ENCODE measurements around the gene ABCB8.

ABCB8 gene

DNA sequence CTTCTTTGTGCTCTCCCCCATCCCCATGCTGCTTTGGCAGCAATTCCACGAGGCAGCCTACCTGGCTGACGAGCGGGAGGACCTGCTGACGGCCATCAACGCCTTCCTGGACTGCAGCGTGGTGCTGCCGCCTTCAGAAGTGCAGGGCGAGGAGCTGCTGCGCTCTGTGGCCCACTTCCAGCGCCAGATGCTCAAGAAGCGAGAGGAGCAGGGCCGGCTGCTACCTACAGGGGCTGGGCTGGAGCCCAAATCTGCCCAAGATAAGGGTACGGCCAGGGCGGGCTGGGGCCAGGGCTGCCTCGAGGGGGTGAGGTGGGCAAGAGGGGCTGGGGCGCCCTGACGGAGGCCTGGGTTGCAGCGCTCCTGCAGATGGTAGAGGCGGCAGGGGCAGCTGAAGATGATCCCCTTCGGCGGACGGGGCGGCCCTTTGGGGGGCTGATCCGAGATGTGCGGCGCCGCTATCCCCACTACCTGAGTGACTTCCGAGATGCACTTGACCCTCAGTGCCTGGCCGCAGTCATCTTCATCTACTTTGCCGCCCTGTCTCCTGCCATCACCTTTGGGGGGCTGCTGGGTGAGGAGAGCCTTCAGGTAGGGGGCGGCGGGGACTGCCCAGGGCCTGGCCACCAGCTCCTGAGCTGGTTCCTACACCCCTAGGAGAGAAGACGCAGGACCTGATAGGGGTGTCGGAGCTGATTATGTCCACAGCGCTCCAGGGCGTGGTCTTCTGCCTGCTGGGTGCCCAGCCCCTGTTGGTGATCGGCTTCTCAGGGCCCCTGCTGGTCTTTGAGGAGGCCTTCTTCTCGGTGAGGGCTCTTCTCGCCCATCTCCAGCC is 43.0 kb downstream of the ABCB8 start:
- DNase-seq (ENCODE audit: low read depth, low spot score): no peak

DNA sequence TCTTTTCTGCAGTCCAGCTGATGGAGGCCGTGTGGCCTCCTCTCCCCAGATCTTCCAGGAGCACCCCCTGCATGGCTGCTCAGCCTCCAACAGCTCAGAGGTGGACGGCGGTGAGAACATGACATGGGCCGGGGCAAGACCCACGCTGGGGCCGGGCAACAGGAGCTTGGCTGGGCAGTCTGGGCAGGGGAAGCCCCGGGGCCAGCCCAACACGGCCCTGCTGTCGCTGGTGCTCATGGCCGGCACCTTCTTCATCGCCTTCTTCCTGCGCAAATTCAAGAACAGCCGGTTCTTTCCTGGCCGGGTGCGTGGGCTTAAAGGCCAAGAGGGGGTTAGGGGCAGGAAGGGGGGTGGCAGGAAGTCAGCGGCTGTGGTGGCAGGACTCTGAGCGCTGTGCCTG is 45.7 kb downstream of the ABCB8 start:
- no peak for DNase-seq (ENCODE audit: low read depth, low spot score)

DNA sequence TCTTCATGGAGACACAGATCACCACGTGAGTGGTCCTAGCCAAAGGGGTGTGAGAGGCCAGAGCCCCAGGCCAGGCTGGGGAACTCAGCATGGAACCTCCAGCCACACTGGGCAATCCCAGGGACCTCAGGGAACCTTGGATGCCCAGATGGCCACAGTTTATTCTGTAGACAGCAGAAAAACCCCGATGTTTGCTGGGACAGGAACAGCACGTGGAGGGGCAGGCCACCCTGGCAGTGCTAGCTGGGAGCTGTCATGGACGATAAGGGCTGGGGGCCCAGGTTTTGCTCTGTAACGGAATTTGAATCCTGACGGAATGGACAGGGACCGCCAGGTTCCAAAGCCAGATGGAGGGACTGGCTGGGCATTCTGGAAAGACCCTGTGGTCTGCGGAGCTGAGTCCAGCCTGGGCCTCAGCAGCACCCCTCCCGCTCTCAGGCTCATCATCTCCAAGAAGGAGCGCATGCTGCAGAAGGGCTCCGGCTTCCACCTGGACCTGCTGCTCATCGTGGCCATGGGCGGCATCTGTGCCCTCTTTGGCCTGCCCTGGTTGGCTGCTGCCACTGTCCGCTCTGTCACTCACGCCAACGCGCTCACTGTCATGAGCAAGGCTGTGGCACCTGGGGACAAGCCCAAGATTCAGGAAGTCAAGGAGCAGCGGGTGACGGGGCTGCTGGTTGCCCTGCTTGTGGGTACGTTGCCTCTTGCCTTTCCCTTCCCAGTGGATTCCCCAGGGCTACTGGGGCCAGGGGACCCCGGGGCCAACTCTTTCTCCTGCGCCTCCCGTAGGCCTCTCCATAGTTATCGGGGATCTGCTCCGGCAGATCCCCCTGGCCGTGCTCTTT is 46.8 kb downstream of the ABCB8 start:
- no peak for DNase-seq (ENCODE audit: low read depth, low spot score)

DNA sequence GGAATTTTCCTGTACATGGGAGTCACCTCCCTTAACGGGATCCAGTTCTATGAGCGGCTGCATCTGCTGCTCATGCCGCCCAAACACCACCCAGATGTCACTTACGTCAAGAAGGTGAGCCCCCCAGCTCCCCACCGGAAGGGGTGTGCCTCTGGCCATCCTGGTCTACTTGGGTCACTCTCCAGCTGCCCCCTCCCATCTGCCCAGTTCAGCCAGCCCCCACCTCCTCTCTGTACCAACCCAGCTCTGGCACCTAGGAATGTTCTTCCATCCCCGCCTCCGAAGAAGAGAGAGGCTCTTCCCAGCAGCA is 47.4 kb downstream of the ABCB8 start:
- no peak for DNase-seq (ENCODE audit: low read depth, low spot score)

DNA sequence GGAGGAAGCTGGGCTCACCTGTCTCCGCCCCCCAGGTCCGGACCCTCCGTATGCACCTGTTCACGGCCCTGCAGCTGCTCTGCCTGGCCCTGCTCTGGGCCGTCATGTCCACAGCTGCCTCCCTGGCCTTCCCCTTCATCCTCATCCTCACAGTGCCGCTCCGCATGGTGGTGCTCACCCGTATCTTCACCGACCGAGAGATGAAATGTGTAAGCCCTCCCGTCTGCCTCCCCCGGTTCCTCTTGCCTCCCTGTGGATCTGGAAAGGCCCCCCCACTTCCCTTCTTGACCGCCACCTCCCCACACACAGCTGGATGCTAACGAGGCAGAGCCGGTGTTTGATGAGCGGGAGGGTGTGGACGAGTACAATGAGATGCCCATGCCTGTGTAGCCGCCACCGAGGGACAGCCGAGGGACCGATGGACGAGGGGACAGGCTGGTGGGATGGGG is 47.8 kb downstream of the ABCB8 start:
- DNase-seq (ENCODE audit: low read depth, low spot score): no peak

DNA sequence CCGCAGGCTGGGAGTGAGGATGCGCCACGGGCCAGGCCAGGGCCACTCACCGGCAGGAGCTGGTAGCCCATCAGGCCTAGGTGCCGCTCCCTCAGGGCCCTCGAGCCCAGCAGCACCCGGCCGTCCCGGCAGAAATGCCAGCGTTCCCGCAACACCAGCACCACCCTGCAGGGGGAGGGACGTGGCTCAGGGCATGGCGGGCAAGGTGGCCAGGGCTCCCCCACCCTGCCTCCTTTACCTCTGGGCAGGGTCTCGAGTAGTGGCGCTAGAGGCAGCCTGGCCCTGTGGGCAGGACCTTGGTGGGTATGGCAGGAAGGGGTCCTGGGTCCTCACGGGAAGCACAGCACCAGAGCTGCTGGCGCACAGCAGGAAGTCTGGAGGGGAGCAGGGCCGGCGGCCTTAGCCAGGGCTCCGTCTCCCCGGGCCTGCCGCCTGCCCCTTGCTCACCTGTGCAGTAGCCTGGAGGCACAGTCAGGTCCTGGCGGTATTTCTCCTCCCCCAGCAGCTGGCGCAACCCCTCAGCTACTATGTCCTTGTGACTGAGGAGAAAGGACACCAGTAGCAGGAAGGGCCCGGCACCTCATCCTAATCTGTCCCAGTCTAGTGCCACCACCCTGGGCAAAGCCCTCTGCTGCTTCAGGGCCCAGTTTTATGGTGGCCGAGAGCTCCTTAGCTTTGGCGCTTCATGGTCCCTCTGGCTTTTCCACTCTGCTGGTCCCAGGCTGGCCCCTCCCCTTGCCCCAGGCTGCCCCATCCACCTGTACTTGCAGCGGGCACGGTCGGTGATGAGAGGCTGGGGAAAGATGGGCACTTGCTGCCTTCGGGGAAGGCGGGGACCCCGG is 48.8 kb downstream of the ABCB8 start:
- peak; percentile 46 for DNase-seq (ENCODE audit: low read depth, low spot score)

DNA sequence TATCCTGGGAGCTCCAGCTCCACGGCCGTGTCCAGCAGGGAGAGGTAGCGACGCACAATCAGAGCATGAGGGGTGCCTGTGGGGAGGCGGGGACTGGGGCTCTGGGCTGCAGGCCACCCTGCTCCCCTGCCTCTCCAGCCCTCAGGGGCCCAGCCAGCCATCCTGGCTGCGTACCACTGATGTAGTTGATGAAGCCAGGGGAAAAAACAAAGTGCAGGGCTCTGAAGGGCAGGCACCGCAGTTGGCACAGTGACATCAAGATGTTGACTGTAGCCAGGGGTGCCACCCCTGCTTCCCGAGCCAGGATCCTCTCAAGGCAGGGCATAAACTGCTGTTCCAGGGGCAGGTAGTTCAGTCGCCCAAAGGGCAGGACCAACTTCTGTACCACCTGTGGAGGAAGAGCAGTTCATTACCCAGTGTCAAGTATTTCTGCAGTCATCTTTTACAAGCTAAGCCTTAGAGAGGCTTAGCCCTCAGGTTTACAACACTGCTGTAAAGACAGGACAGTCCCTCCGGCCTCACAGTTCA is 49.5 kb downstream of the ABCB8 start:
- no peak for DNase-seq (ENCODE audit: low read depth, low spot score)

DNA sequence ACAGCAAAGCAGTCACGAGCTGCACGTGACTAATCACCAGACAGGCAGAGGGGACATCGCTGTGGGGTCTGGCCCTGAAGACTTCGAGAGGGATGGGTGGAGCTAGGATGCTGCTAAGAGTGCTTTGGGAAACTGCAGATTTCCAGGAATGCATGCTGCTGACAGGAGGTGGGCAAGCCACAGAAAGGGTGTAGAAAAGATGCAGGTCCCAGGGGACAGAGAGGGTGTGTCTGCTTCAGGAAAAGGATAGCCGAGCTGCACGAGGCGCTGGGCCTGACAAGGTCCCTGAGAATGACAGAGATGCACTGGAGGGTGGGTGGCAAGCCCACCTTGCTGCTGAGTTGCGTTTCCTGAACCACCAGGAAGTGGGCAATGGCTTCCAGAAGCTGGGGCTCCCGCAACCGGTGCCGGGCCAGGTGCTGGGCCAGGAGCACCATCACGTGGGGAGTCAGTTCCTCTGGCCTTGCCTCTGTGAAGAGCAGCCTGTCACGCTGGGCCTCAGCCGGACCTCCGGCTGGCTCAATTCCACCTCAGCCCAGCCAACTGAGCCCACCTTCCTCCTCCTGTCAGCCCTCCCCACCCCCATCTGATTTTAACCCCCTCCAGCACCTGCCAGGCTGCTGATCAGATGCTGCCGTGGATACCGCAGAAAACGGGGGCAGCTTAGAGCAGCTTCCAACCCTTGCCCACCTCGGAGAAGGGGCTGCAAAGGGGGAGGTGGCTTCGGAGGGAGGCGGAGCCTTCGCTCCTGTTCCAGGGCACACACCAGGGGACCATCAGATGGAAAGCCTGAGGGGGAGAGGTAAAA is 50.2 kb downstream of the ABCB8 start:
- DNase-seq (ENCODE audit: low read depth, low spot score): no peak

DNA sequence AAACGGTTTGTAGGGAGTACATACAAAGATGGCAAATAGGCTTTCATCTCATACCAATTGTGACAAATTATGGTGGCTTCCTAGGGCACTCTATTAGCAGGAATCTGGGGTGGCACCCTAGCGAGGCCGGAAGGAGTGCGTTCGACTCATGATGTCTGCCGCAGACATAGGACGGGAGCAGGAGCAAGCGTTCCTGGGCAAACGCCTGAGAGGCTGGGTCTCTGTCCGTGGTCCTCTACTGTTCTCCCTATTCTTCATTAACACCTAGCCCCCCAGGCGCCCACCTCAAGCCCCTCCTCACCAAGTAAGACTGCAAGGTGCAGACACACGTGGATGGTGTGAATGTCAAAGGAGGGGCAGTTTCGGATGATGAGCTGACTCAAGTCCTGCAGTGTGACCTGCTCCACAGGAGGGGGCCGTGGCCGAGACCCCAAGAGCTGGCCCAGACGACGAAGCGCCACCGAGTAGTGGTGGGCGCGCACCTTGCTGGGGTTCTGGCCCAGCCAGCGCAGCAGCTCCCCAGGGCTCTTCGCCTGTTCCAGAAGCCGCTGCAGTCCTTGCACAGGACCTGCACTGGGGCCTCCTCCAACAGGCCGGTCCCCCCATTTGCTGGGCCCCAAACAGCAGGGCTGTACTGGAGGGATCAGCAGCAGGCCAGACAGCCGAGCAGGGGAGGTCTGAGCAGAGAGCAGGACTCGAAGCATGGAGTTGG is 51.1 kb downstream of the ABCB8 start:
- DNase-seq (ENCODE audit: low read depth, low spot score): no peak

DNA sequence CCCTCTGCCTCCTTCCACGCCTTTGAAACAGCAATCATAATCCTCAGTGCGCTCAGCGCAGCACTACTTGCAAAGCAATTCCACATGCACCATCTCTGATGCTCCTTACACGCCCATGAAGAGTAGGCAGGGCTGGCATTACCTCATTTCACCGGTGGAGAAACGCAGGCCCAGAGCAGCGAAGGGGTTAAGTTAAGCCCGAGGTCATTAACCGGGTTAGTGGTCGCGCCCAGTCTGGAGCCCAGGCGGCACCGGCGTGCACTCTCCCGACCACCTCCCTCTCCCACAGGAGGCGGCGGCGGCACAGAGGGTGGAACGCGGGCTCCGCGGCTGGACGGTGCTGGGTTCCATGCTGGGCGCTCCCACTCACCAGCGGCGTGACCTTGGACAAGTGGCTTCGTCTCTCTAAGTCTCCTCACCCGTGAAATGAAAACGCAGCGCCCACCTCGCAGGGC is 51.8 kb downstream of the ABCB8 start:
- DNase-seq (ENCODE audit: low read depth, low spot score): peak; percentile 52

DNA sequence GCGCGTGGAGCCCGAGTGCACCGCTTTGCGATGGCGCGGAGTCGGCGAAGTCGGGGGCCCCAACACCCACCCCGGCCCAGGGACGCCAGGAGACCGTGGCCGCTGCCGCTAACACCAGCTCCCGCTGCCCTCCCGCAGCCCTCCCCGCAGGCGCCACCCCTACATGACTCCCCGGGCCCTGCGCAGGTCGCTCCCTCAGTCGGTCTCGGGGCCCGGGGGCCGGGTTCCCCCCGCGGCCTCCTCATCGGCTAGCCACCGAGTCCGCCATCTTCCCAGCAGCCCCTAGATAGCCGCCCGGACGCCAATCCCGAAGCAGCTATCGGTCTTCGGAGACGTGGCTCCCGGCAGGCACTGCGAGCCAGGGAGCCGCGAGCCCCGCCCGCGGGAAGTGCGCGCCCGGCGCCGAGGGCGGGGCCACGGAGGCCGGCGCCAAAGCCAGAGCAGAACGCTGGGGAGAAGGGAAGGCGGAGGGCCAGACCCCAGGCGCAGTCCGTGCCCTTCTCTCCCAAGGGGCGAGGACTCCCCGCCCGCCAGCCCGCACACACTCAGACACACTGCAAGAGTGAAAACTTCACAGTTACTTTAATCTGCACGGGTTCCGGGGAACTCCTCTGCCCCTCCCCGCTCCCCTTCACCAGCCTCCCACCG is 52.4 kb downstream of the ABCB8 start, which contains the start of gene FASTK:
Gene FASTK, minus strand, starts transcription at position 288 of the 648 bp plus-strand sequence. Its CDS starts 43 bp downstream, at position 245.
- DNase-seq (ENCODE audit: low read depth, low spot score): peak; percentile 97

DNA sequence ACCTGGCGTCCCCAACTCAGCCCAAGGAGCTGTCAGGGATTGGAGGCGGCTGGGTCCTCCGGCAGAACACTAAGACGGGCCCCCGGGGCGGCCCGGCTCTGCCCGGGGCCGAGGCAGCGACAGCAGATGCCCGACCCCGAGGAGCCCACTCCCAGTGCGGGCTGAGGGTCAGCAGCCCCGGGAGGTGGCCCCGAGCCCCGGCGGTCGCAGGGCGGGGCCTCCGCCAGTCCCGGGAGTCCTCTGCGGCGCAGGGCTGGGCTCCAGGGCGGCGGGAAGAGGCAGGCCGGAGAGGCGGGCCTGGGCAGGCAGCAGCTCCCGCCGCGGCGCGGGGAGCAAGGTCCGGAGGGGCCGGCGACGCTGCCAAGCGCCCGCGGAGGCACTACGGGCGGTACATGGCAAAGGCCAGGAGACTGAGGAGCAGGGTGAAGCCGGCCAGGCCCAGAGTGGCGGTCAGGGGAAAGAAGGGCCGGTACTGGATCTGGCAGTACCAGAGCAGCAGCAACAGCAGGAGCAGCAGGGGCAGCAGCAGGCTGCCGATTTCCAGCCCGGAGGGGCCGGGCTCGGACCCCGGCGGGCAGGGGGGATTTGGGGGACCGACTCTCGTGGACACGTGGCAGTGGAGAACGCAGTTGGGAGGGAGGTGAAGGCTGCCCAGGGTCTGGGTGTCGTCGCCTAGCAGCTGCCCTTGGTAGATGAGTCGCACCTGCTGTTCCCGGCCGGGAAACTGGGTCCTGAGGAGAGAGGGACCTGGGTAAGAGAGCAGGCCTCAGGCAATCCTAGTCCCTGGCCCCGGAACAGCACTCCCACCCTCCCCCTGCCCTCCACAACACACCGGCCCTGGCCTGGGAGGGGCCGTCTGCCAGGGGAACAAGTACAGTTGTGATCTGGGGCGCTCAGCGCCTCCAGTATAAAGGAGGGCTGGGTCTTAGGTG is 53.2 kb downstream of the ABCB8 start:
- DNase-seq (ENCODE audit: low read depth, low spot score): peak; percentile 50

DNA sequence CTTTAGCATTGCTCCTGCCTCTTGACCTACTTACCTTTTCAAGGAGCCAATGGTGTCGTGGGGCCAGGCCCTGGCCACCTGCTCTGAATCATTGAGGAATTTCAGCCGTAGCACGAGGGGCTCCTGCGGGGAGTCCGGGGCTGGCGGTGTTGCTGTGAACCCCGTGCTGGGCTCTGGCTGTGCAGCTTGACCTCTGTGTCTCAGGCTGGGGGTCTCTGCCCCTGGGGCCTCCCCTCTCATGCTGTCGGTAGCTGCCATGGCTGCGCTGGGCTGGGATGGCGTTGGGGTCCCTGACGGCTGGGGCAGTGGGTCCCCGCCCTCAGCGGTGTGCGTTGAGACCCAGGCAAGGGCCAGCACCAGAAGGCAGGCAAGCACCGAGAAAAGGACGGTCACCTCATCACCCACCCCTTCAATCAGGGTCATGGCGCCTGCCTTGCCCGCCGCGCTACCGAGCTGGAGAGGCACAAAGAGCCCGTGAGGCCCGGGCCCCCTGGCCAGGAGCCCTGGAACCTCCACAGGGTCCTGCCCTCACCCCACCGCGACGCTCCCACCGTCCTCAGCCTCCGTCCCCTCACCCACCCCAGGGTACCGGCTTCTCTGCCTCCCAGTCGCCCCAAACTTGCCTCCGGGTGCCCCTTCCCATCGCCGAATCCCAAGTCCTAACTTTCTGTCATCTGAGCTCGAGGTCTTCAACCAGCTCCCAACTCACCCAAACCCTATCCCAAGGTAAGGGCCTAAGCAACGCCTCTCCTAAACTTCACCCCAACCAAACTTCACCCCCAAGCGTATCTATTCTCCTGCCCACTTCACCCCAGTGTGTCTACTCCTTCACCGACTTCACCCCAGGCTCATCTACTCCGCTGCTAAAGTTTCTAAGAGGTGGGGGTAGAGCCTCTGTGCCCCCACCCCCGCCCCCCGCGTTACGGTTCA is 54.2 kb downstream of the ABCB8 start:
- no peak for DNase-seq (ENCODE audit: low read depth, low spot score)

DNA sequence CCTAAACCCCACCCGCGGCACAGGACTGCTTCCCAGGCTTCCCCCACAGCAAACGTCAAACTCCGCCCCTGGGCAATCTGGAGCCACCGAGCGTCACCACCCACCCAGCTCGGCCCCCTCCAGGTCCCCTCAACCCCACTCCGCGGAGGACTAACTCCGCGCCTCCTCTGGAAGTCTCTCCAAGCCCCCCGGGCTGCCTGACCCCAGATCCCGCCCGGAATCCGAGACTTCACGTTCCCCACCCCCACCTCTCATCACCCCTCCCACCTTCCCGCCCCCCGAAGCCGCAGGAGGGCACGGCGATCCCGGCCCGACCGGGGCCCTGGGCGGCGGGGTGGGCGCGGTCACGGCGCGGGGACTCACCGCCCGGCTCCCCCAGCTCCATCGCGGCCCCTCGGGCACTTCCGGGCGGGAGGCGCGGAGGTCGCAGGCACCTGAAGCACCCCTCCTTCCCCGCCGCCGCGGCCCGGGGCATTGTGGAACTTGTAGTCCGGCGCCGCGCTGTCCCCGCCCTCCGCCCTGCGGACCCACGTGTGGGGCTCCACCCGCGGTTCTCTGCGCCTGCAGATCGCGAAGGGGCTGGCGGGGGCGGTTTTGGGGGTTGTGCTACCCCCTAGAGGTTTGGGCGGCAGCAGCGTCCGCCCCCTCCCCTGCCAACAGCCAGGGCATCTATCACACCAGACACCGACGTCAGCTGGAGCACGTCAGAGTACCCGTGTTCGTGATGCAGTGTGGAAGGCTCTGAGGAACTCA is 55.0 kb downstream of the ABCB8 start, which contains the start of gene TMUB1:
Gene TMUB1, minus strand, starts transcription at position 423 of the 753 bp plus-strand sequence. CDS start 930 bp downstream, outside the sequence.
- DNase-seq (ENCODE audit: low read depth, low spot score): peak; percentile 81

DNA sequence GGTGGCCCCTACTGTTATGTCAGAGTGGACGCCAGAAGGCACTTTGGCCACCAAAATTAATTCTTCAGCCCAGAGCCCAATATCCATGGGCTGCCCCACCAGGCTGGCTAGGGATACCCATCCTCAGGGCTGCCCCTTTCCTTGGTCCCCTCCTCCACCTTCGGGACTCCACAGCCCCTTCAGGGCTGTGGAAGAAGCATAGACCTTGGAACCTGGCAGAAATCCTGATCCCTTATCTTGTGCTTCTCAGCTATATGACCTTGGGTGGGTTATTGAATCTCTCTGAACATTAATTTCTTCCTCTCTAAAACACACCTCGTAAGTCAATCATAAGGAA is 55.5 kb downstream of the ABCB8 start:
- DNase-seq (ENCODE audit: low read depth, low spot score): no peak

DNA sequence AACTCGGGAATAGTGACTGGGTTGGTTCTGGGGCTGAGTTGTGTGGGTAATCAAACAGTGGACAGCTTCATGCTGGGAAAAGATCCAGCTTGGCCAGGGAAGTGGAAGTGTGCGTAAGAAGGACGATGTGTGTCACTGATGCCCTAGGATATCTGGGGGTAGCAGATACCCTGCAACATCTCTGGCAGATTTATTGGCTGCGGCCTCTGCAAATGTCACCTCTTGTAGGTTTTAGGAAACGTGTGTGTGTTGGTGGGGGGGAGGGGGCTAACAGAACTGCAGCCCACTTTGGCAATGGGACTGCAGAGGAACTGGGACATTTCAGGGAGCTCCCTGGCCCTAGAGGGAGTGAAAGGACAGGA is 57.1 kb downstream of the ABCB8 start:
- DNase-seq (ENCODE audit: low read depth, low spot score): no peak
